GM10266 (cell line): ENCODE data around the gene TTI1.

Experiments
- DNase-seq: peaks from one replicate; pipeline ENCODE4 v3.0.0; 2012; ENCODE audit errors: extremely low spot score
- TF ChIP-seq, protein P1 (sequence below): IDR thresholded peaks from 2 replicates; pipeline ENCODE4 v1.5.1; 2012; ENCODE audit warnings: mild to moderate bottlenecking, low read depth; ENCODE audit not compliant: control insufficient read depth, insufficient read depth; ENCODE audit errors: missing control alignments

The TTI1 gene

DNA sequence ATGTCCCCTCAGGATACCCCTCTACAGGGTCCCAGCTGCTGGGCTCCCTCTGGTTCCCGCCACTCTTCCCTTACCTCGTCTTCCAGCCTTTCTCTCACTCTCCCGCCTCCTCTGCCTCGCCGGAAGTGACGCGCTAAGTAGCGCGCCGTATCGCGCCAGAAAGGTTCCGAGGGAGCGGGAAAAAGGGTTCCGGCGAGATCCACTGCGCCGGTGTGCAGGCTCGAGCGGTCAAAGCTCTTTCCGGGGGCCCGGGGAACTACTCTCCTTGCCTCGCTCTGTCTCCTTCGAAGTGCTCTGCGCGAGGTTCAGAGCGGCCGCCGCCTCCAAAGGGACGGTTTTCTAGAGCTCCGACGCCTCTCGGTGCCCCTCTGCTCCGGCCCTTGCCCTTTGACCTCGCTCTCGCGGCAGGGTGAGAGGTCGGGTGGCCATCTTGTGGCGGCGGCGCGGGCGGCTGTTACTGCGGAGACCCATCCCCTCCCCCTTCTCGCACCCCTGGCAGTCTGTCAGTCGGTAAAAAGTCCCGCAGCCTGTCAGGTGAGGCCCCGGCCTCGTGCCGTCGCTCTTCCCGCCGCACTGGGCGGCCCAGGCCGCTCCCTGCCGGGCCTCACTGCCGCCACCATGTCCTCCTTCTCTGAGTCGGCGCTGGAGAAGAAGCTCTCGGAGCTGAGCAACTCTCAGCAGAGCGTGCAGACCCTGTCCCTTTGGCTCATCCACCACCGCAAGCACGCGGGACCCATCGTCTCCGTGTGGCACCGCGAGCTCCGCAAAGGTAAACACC, at the start of gene TTI1, which contains the start of gene RPRD1B:
TSS of gene TTI1 (minus strand) at position 127 of the 778 bp plus-strand sequence. CDS start 19,640 bp downstream, outside the sequence.
TSS of gene RPRD1B (plus strand) at position 417 of the 778 bp plus-strand sequence. CDS start at position 619, 202 bp downstream.
- DNase-seq = peak; percentile 83
- TF ChIP-seq, protein P1, sequence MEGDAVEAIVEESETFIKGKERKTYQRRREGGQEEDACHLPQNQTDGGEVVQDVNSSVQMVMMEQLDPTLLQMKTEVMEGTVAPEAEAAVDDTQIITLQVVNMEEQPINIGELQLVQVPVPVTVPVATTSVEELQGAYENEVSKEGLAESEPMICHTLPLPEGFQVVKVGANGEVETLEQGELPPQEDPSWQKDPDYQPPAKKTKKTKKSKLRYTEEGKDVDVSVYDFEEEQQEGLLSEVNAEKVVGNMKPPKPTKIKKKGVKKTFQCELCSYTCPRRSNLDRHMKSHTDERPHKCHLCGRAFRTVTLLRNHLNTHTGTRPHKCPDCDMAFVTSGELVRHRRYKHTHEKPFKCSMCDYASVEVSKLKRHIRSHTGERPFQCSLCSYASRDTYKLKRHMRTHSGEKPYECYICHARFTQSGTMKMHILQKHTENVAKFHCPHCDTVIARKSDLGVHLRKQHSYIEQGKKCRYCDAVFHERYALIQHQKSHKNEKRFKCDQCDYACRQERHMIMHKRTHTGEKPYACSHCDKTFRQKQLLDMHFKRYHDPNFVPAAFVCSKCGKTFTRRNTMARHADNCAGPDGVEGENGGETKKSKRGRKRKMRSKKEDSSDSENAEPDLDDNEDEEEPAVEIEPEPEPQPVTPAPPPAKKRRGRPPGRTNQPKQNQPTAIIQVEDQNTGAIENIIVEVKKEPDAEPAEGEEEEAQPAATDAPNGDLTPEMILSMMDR = no peak

DNA sequence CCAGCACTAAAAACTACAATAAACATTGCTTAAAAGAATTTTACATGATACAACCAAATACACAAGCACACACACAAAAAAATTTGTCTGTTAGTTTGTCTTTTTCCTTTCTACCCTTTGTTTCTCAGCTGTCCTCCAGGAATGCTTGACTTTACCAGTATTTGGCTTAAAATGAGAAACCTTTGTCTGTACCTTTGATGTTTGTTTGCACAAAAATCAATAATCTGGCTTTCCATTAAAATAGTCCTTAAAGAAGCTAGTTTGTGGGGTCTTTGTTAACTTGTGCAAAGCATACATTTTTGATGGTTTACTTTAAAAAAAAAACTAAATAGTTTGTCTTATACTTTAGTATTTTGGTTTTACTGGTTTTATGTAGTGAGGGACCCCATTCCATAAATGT, 49.6 kb upstream of the TTI1 start:
- DNase-seq = no peak
- TF ChIP-seq, protein P1 = no peak

DNA sequence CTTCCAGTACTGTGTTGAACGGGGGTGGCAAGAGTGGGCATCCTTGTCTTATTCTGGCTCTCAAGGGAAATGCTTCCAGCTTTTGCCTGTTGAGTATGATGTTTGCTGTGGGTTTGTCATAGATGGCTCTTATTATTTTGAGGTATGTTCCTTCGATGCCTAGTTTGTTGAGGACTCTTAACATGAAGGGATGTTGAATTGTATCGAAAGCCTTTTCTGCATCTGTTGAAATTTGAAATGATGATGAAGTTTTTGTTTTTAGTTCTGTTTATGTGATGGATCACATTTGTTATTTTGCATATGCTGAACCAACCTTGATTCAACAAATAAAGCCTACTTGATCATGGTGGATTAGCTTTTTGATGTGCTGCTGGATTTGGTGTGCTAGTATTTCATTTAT, 48.3 kb upstream of the TTI1 start:
- DNase-seq = no peak
- TF ChIP-seq, protein P1 = no peak

DNA sequence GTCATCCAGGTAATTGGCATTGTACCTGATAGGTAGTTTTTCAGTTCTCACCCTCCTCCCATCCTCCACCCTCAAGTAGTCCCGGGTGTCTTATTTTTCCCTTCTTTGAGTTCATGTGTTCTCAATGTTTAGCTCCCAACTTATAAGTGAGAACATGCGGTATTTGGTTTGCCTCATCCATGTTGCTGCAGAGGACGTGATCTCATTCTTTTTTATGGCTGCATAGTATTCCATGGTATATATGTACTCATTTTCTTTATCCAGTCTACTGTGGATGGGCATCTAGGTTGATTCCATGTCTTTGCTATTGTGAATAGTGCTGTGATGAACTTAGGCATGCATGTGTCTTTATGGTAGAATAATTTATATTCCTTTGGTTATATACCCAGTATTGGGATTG, 46.1 kb upstream of the TTI1 start:
- TF ChIP-seq, protein P1 = no peak
- DNase-seq = no peak

DNA sequence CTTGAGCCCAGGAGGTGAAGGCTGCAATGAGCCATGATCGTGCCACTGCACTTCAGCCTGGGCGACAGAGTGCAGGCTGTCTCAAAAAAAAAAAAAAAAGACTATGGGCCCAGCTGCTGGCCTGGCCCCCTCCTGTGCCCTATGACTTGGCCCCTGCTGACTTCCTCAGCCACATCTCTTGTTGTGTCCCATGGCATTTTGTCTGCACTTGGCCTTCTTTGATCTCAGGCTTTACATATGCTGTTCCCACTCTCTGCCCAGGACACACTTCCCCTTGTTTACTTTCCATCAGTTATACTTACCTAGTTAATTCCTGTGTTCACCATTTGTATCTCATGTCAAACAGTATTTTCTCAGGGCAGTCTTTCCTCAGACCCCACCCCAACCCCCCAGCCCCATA, 44.8 kb upstream of the TTI1 start:
- TF ChIP-seq, protein P1 = no peak
- DNase-seq = no peak

DNA sequence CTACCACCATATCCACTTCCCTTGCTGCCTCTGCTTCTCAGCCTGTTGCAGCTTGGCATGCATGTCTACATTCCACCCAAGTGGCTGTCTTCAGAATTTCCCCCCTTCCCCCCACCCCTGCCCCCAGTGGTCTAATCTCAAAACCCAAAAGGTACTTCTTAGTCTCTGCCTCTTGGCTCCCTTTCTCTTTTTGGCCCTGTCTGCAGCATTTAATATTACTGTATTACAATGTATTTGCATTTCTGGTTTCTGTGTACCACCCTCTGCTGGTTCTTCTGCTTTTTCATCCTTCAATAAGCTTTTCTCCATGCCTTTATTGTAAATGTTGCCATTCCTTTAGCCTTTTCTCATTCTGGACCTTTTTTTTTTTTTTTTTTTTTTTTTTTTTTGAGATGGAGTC, 43.3 kb upstream of the TTI1 start:
- TF ChIP-seq, protein P1 = no peak
- no peak for DNase-seq
